ENCODE data around the gene VAC14.
A peak's percentile ranks its signal among the peaks of the same experiment; 100 is the strongest.

Gene VAC14

GRCh38 chr16:70653809-70654771 lies 146.9 kb downstream of the VAC14 start:
- in situ Hi-C loops (cut with HindIII; ENCODE audit: low sequenced_read_pairs) = no loop called here
- peak overlapping the region; percentile 9 for H3K4me3 ChIP-seq (ENCODE audit: low read depth, low read length)
- TF ChIP-seq CTCF (IDR thresholded peaks at IDR 0.05; ENCODE audit: low read depth, low read length, missing control alignments) = peak; percentile 86
- DNase-seq (ENCODE audit: low read depth) = peak; percentile 70

- no peak overlapping the region for H3K4me3 ChIP-seq (ENCODE audit: low read depth, low read length)
- DNase-seq (ENCODE audit: low read depth) = no peak
- in situ Hi-C loops (cut with HindIII; ENCODE audit: low sequenced_read_pairs) = no loop called here
- TF ChIP-seq CTCF (IDR thresholded peaks at IDR 0.05; ENCODE audit: low read depth, low read length, missing control alignments) = no peak
These were observed 147.6 kb downstream of the VAC14 start for GRCh38 chr16:70653406-70653805.

- in situ Hi-C loops (cut with HindIII; ENCODE audit: low sequenced_read_pairs) = no loop called here
- no peak overlapping the region for H3K4me3 ChIP-seq (ENCODE audit: low read depth, low read length)
- DNase-seq (ENCODE audit: low read depth) = peak; percentile 18
- no peak for TF ChIP-seq CTCF (IDR thresholded peaks at IDR 0.05; ENCODE audit: low read depth, low read length, missing control alignments)
These were observed 148.6 kb downstream of the VAC14 start for GRCh38 chr16:70652322-70652721.

GRCh38 chr16:70651524-70651923 lies 149.4 kb downstream of the VAC14 start:
- in situ Hi-C loops (cut with HindIII; ENCODE audit: low sequenced_read_pairs) = no loop called here
- no peak overlapping the region for H3K4me3 ChIP-seq (ENCODE audit: low read depth, low read length)
- TF ChIP-seq CTCF (IDR thresholded peaks at IDR 0.05; ENCODE audit: low read depth, low read length, missing control alignments) = no peak
- DNase-seq (ENCODE audit: low read depth) = no peak

- in situ Hi-C loops (cut with HindIII; ENCODE audit: low sequenced_read_pairs) = no loop called here
- no peak overlapping the region for H3K4me3 ChIP-seq (ENCODE audit: low read depth, low read length)
- DNase-seq (ENCODE audit: low read depth) = no peak
- TF ChIP-seq CTCF (IDR thresholded peaks at IDR 0.05; ENCODE audit: low read depth, low read length, missing control alignments) = no peak
These were observed 150.7 kb downstream of the VAC14 start for GRCh38 chr16:70650216-70650615.

GRCh38 chr16:70649300-70649699 lies 151.7 kb downstream of the VAC14 start:
- TF ChIP-seq CTCF (IDR thresholded peaks at IDR 0.05; ENCODE audit: low read depth, low read length, missing control alignments) = no peak
- H3K4me3 ChIP-seq (ENCODE audit: low read depth, low read length) = no peak overlapping the region
- no peak for DNase-seq (ENCODE audit: low read depth)
- in situ Hi-C loops (cut with HindIII; ENCODE audit: low sequenced_read_pairs) = loop anchor here (5.0 kb wide), 1 partner anchor 72 kb away; no protein-coding TSS in a partner anchor

Data from astrocyte of the cerebellum (primary cell).